H4 (cell line): ENCODE results near the gene LAMB4. TPM values are rescaled to one million over a fixed set of nuclear protein-coding genes. Genes with fewer than 3 reads are reported as not detected.

Experiments used
- DNase-seq: peaks from one replicate; pipeline ENCODE4 v3.0.0-alpha.2; 2015; ENCODE audit warnings: low spot score
- total RNA-seq: library from RNA; depleted of rRNA; stranded (reverse); fragments of >200 nt; shearing (Covaris generic); gene quantifications from 2 replicates; pipeline ENCODE4 v1.2.3, GENCODE V29; 2014; rRNA removed

The LAMB4 gene, protein sequence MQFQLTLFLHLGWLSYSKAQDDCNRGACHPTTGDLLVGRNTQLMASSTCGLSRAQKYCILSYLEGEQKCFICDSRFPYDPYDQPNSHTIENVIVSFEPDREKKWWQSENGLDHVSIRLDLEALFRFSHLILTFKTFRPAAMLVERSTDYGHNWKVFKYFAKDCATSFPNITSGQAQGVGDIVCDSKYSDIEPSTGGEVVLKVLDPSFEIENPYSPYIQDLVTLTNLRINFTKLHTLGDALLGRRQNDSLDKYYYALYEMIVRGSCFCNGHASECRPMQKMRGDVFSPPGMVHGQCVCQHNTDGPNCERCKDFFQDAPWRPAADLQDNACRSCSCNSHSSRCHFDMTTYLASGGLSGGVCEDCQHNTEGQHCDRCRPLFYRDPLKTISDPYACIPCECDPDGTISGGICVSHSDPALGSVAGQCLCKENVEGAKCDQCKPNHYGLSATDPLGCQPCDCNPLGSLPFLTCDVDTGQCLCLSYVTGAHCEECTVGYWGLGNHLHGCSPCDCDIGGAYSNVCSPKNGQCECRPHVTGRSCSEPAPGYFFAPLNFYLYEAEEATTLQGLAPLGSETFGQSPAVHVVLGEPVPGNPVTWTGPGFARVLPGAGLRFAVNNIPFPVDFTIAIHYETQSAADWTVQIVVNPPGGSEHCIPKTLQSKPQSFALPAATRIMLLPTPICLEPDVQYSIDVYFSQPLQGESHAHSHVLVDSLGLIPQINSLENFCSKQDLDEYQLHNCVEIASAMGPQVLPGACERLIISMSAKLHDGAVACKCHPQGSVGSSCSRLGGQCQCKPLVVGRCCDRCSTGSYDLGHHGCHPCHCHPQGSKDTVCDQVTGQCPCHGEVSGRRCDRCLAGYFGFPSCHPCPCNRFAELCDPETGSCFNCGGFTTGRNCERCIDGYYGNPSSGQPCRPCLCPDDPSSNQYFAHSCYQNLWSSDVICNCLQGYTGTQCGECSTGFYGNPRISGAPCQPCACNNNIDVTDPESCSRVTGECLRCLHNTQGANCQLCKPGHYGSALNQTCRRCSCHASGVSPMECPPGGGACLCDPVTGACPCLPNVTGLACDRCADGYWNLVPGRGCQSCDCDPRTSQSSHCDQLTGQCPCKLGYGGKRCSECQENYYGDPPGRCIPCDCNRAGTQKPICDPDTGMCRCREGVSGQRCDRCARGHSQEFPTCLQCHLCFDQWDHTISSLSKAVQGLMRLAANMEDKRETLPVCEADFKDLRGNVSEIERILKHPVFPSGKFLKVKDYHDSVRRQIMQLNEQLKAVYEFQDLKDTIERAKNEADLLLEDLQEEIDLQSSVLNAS (N-terminal part only)
- 2.3 and 3.2 TPM in 2 replicates for total RNA-seq

DNA sequence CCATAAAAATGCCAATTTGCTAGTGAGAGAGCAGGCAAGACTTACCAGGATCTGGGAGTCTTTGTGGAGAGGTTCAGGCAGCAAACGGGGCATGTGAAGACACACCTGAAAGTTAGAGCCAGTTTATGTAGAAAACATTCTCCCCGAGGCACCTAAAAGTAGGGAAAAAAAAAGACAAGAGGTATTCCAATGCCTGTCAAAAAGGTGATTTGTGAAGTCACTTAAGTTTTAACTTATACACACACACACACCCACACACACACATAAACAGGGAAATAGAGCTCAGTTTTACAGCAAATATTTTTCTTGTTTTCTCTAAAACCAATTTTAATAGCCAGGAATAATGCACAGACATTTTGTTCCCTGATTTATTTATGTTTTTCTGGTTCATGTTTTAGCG, at the start of gene LAMB4:
Gene LAMB4 (minus strand): TSS at position 101 of the 400 bp plus-strand sequence. CDS start 7,197 bp downstream, outside the sequence.
- no peak for DNase-seq

GRCh38 chr7:108178398-108178797, 48.2 kb upstream of the LAMB4 start:
- no peak for DNase-seq

DNA sequence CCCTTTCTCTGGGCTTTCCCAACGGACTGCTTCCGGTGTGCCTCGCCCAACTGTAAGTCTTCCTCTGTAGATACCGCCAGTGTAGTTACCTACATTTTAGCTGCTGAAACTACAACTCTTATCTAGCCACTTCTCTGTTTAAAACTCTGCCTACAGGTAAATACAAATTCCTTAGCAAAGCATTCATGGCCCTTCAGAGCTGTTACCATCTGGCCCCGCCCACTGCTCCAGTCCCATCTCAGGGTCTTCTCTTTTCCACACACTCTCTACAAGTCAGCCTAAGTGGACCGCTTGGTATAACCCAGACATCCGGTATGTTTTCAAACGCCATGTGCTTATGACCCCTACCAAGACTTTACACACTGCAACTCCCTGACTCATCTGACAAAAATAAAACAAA, 41.0 kb upstream of the LAMB4 start:
- DNase-seq, result no peak

GRCh38 chr7:108170251-108170650, 40.1 kb upstream of the LAMB4 start:
- no peak for DNase-seq

DNA sequence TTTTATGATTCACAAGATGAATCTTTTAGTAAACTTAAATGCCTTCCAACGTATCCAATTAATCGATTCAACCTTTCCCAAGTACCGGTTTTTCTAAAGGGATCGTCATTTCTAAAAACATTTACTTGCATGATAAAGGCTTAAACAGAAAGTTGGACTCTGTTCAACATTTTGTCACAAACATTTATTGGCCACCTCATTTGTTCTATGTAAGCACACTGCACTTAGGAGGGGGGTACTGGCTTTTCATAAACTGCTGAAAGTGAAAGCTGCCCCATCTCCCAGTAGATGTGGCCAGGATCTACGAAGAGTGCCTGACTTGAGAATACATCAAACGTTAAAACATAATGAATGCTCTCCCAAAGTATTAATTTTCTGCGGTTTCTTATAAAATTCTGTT, 37.3 kb upstream of the LAMB4 start:
- peak; percentile 64 for DNase-seq

DNA sequence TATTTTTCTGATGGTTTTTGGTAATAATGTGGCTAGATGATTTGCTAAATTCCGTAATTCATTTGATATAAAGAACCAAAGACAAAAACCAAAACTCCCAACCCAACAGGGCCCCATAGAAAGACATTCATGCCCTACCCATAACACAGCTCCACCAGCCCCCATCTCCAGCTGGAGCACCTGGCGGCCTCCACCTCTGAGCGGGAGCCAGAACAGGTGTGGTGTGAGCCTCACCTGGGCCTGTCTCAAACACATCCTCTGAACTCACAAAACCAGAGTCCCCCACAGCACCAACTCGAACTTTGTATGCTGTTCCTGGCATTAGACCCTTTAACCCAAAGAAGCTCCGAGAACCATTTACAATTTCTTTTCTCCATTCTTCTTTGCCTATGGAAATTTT, 36.5 kb upstream of the LAMB4 start:
- DNase-seq, result no peak

GRCh38 chr7:108165723-108166122, 35.6 kb upstream of the LAMB4 start:
- no peak for DNase-seq

- no peak for DNase-seq
Measured at GRCh38 chr7:108164946-108165345, 34.8 kb upstream of the LAMB4 start.

DNA sequence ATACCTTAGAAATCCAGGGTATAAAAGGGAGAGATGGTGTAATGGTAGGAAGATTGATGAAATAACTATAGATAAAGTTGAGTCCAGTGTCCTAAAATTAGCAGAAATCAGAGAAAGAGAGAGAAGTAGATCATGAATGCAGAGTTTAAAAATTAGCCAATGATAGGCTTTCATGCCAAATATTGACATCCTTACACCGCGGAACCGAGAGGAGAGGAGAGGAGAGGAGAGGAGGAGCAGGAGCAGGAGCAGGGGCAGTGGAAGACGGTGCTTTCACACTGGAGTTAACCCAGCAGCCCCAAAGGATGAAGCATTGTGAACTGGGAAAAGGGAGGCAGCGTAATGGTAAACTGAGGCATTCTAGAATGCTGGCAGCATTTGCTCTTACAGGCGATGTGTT, 34.2 kb upstream of the LAMB4 start:
- no peak for DNase-seq

- no peak for DNase-seq
Measured at GRCh38 chr7:108158776-108159175, 28.6 kb upstream of the LAMB4 start.

DNA sequence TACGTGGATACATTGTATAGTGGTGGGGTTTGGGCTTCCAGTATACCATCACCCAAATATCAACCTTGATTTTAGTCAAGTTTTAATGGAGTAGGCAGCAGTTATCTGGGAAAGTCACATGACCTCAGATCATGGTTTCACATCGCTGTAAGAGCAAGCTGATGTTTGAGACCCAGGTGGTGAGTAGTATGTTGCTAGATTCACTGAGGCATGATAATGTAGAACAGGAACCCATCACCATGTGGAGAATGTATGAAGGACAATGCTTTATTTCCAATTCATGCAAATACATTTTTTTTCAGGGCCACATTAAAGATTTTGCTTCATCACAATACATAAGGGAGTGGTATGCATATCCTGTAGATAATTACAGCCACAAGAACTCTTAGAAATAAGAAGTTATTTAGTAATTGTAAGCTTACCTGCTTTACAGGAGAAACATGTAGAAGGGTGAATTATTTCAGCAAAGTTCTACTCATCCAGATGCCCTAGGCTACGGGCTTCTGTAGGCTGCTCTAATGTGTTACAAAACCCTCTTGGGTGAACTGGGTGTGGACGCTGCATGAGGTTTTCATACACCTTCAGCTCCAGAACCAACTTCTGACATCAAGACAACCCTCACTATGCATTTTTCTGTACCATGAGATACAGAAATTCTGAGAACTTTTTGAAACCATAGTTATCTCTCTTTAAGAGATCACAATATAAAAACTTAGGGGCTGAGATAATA, 27.6 kb upstream of the LAMB4 start:
- DNase-seq, result no peak

DNA sequence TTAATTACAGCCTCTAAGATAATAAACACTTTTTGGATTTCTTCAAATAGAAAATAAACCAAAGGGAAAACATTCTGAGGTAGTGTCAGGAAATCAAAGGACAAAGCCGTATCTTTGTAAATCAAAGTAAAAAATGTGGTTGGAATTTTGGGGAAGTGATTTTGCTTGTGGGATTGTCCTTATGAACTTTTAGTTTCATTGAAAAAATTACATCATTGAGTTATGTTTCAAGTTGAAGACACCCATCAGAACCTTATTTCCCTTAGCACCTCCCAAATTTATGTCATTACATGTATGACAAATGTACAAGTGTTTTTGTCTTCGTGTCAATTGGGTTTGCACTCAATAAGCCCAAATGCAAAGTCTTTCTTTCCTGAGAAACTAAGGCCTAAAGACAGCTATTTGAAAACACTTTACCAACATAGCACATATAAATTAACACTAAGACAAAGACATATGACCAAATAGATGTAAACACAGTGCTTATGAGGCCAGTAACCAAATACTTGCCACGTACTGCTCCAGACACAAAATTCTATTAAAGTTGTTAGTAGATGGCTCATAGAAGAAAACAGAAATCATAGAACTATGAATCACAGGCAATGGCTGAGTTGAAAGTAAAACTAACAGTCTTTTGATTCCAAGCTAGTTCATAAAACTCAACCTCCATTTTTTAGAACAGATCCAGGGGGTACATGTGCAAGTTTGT, 26.9 kb upstream of the LAMB4 start:
- no peak for DNase-seq

GRCh38 chr7:108152198-108152597, 22.0 kb upstream of the LAMB4 start:
- no peak for DNase-seq

GRCh38 chr7:108149908-108150307, 19.7 kb upstream of the LAMB4 start:
- no peak for DNase-seq

GRCh38 chr7:108149119-108149518, 19.0 kb upstream of the LAMB4 start:
- no peak for DNase-seq

GRCh38 chr7:108147031-108147563, 16.9 kb upstream of the LAMB4 start:
- DNase-seq, result no peak

GRCh38 chr7:108146070-108146842, 16.1 kb upstream of the LAMB4 start:
- peak; percentile 70 for DNase-seq

DNA sequence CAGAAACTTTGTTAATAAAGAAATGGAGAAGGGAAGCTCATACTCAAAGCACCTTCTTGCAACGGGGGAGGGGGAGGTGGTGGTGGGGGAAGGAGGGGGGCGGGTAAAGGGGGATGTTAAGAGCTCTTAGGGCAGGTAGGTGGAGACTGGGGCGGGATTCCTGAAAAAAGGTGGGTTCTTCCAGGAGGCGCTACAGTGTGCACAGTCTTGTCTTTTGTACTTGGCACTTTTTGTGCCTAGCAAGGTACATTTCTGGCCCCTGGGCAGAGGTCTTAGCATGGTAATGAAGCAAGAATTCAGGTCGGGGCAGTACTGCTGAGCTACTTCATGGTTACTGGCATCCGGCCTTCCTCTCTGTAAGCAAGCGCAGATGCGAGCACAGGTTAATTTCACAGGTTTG, 15.2 kb upstream of the LAMB4 start:
- DNase-seq, result no peak

- no peak for DNase-seq
Measured at GRCh38 chr7:108144931-108145330, 14.8 kb upstream of the LAMB4 start.
